ENCODE data around the gene KCNG1.

DNA sequence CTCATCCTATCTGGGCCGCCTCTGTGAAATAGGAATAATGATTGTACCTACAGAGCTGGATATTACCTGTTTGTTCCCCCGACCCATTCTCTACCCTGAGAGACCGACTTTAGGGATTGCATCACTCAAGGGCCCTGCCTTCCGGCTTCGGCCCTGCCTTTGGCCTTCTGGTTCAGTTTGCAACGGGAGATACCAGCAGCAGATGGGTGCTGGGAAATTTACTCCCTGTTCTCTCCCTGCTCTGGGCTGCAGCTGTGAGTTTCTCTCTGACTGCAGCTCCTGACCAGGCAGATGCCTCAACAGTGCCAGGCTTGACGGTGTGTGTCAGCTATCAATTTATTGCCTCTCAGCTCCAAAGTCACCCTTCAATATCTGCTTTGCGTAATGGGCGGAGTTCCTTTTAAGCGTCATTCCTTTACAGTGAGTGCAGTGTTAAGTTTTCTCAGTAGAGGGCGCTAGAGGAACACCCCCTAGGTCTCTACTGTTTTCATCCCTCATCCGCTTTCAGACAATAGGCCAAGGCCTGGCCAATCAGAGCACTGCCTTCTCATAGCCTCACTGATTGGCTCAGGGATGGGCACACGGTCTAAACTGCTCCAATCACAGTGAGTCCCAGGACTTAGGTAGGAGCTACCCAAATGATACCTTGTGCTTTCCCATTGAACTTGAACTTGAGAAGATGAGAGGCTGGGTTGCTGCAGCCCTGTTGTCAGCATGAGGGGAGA is 30.0 kb downstream of the KCNG1 start:
- TF ChIP-seq POLR2A (IDR thresholded peaks at IDR 0.05; ENCODE audit: extremely low read depth, insufficient read length) (no peak), MYC (IDR thresholded peaks at IDR 0.05; ENCODE audit: low read depth, low read length) (0 out of 2 replicates have a peak, but pooled peaks have one; percentile 6), MAX (IDR thresholded peaks at IDR 0.05; ENCODE audit: low read depth, low read length) (no peak)
- TF ChIP-seq, protein P1, sequence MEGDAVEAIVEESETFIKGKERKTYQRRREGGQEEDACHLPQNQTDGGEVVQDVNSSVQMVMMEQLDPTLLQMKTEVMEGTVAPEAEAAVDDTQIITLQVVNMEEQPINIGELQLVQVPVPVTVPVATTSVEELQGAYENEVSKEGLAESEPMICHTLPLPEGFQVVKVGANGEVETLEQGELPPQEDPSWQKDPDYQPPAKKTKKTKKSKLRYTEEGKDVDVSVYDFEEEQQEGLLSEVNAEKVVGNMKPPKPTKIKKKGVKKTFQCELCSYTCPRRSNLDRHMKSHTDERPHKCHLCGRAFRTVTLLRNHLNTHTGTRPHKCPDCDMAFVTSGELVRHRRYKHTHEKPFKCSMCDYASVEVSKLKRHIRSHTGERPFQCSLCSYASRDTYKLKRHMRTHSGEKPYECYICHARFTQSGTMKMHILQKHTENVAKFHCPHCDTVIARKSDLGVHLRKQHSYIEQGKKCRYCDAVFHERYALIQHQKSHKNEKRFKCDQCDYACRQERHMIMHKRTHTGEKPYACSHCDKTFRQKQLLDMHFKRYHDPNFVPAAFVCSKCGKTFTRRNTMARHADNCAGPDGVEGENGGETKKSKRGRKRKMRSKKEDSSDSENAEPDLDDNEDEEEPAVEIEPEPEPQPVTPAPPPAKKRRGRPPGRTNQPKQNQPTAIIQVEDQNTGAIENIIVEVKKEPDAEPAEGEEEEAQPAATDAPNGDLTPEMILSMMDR (IDR thresholded peaks at IDR 0.05; ENCODE audit: low read depth, low read length): peak; percentile 81

Data from NB4 (cell line).